MM.1S (cell line): Measurements from ENCODE around the gene PRRC1.

Experiments used
- DNase-seq: peaks from one replicate; pipeline ENCODE4 v3.0.0-alpha.2; 2015
- H2AFZ ChIP-seq: fragments of 300-600 bp; sonication (generic); 2 replicates; pipeline ENCODE4 v1.6.0; 2016; ENCODE audit warnings: antibody characterized with exemption, low read length
- H3F3A ChIP-seq: fragments of 300-600 bp; sonication (generic); 2 replicates; pipeline ENCODE4 v1.6.1; 2016; ENCODE audit warnings: mild to moderate bottlenecking, antibody characterized with exemption, low read length, moderate library complexity, mixed read lengths; ENCODE audit not compliant: insufficient read depth
- H3K27ac ChIP-seq: fragments of 300-600 bp; sonication (generic); 2 replicates; pipeline ENCODE4 v1.5.1; 2016; ENCODE audit warnings: mild to moderate bottlenecking, low read length
- H3K27me3 ChIP-seq: fragments of 300-600 bp; sonication (generic); replicated peaks from 2 replicates; pipeline ENCODE4 v1.6.0; 2016; ENCODE audit warnings: low read length; ENCODE audit not compliant: insufficient read depth
- H3K36me3 ChIP-seq: fragments of 300-600 bp; sonication (generic); replicated peaks from 2 replicates; pipeline ENCODE4 v1.6.1; 2016; ENCODE audit warnings: mild to moderate bottlenecking, low read length, mixed read lengths; ENCODE audit not compliant: insufficient read depth
- H3K4me1 ChIP-seq: fragments of 300-600 bp; sonication (generic); 2 replicates; pipeline ENCODE4 v1.6.1; 2016; ENCODE audit warnings: low read length, mixed read lengths
- H3K4me2 ChIP-seq: fragments of 300-600 bp; sonication (generic); 2 replicates; pipeline ENCODE4 v1.6.0; 2016; ENCODE audit warnings: low read depth, low read length
- H3K4me3 ChIP-seq: fragments of 300-600 bp; sonication (generic); 2 replicates; pipeline ENCODE4 v1.5.1; 2016; ENCODE audit warnings: low read length, mixed read lengths
- H3K79me2 ChIP-seq: fragments of 300-600 bp; sonication (generic); 2 replicates; pipeline ENCODE4 v1.6.1; 2016; ENCODE audit warnings: mixed run types, low read length, mixed read lengths
- H3K9ac ChIP-seq: fragments of 300-600 bp; sonication (generic); 2 replicates; pipeline ENCODE4 v1.6.1; 2016; ENCODE audit warnings: low read length, mixed read lengths
- H3K9me2 ChIP-seq: fragments of 300-600 bp; sonication (generic); replicated peaks from 2 replicates; pipeline ENCODE4 v1.6.1; 2016; ENCODE audit warnings: mild to moderate bottlenecking, low read length, mixed read lengths; ENCODE audit not compliant: insufficient read depth
- H3K9me3 ChIP-seq: fragments of 300-600 bp; sonication (generic); replicated peaks from 2 replicates; pipeline ENCODE4 v1.6.1; 2016; ENCODE audit warnings: mild to moderate bottlenecking, low read length, mixed read lengths; ENCODE audit not compliant: insufficient read depth
- H4K20me1 ChIP-seq: fragments of 300-600 bp; sonication (generic); 2 replicates; pipeline ENCODE4 v1.6.1; 2016; ENCODE audit warnings: mild to moderate bottlenecking, low read length, moderate library complexity, mixed read lengths; ENCODE audit not compliant: insufficient read depth
- CTCF ChIP-seq: fragments of 300-600 bp; sonication (generic); IDR thresholded peaks from 2 replicates; pipeline ENCODE4 v1.5.1; 2016; ENCODE audit warnings: antibody characterized with exemption, low read length, mixed read lengths
- EZH2 ChIP-seq: fragments of 300-600 bp; sonication (generic); optimal IDR thresholded peaks from 2 replicates; pipeline ENCODE3; 2017; ENCODE audit warnings: low read depth, mild to moderate bottlenecking, antibody characterized with exemption, low read length, mixed read lengths
- EZH2phosphoT487 ChIP-seq: fragments of 300-600 bp; sonication (generic); IDR thresholded peaks from 2 replicates; pipeline ENCODE4 v1.6.1; 2018; ENCODE audit warnings: antibody characterized with exemption, low read length

PRRC1 gene

DNA sequence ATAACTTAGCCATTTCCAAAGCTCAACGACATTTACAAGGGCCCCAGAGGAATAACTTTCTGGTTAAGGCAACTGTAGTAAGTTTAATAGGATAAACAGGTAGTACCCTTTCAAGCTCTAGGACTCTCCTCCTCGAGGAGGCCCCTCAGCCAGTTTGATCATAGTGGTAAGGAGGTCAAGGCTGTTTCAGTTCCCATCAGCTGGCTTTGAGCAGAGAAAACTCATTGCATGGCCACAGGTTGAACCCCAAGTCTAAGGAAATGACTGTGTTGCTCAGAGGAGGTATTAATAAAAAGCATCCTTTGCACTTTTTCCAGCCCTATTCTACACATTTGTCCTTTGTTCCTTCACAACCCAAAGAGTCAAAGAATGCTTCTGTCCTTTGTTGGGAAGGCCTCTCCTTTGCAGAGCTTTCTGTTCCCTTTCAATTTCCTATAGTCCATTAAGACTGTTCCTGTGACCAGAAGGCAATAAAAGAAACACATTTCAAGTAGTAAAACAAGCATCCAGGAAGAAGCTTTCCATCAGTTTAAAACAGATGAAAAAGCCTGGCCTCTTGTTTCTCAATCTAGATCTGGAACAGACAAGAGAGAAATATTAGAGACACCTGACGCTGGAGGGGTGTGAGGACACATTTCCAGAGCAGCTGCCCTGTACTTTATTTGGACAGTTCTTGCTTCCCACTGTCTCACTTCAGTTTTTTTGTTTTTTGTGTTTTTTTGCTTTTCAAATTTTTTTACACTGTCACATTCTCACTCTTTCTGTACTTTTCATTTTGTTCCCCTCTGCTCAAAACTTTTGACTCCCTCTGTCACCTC, 54.1 kb downstream of the PRRC1 start:
- H4K20me1 ChIP-seq = no peaks in the 10 kb centered on the region
- no peaks in the 10 kb centered on the region for H3K4me1 ChIP-seq
- H3K27ac ChIP-seq = no peak overlapping the region
- H3K79me2 ChIP-seq = no peaks in the 10 kb centered on the region
- no peaks in the 10 kb centered on the region for H3K27me3 ChIP-seq
- H2AFZ ChIP-seq = no peak overlapping the region
- no peaks in the 10 kb centered on the region for H3F3A ChIP-seq
- DNase-seq = no peak
- no peaks in the 10 kb centered on the region for H3K36me3 ChIP-seq
- no peaks in the 10 kb centered on the region for H3K9me2 ChIP-seq
- no peak overlapping the region for H3K4me2 ChIP-seq
- no peak overlapping the region for H3K4me3 ChIP-seq
- H3K9ac ChIP-seq = no peak overlapping the region
- H3K9me3 ChIP-seq = no peaks in the 10 kb centered on the region
- TF ChIP-seq EZH2 = no peak
- TF ChIP-seq EZH2phosphoT487 = no peak
- no peak for TF ChIP-seq CTCF

- no peaks in the 10 kb centered on the region for H3F3A ChIP-seq
- no peak for DNase-seq
- no peak overlapping the region for H2AFZ ChIP-seq
- no peak overlapping the region for H3K4me2 ChIP-seq
- H3K9ac ChIP-seq = no peak overlapping the region
- H3K4me3 ChIP-seq = no peak overlapping the region
- H3K27me3 ChIP-seq = no peaks in the 10 kb centered on the region
- no peaks in the 10 kb centered on the region for H3K9me3 ChIP-seq
- no peaks in the 10 kb centered on the region for H3K36me3 ChIP-seq
- TF ChIP-seq EZH2phosphoT487 (no peak), EZH2 (no peak), CTCF (no peak; the same call in 1 of the 2 replicates)
- H4K20me1 ChIP-seq = no peaks in the 10 kb centered on the region
- no peak overlapping the region for H3K27ac ChIP-seq
- H3K9me2 ChIP-seq = no peaks in the 10 kb centered on the region
- H3K4me1 ChIP-seq = no peaks in the 10 kb centered on the region
- no peaks in the 10 kb centered on the region for H3K79me2 ChIP-seq
Observed at GRCh38 chr5:127572930-127573329, 55.5 kb downstream of the PRRC1 start.

GRCh38 chr5:127574852-127575679, 57.6 kb downstream of the PRRC1 start:
- no peaks in the 10 kb centered on the region for H3K9me2 ChIP-seq
- no peak overlapping the region for H3K27ac ChIP-seq
- no peak overlapping the region for H3K4me3 ChIP-seq
- no peak overlapping the region for H2AFZ ChIP-seq
- H4K20me1 ChIP-seq = no peaks in the 10 kb centered on the region
- no peak overlapping the region for H3K9ac ChIP-seq
- H3K9me3 ChIP-seq = no peaks in the 10 kb centered on the region
- H3K79me2 ChIP-seq = no peaks in the 10 kb centered on the region
- H3K4me2 ChIP-seq = no peak overlapping the region
- DNase-seq = no peak
- TF ChIP-seq EZH2 = no peak
- TF ChIP-seq CTCF = no peak
- TF ChIP-seq EZH2phosphoT487 = no peak
- no peaks in the 10 kb centered on the region for H3K27me3 ChIP-seq
- H3K36me3 ChIP-seq = no peaks in the 10 kb centered on the region
- no peaks in the 10 kb centered on the region for H3K4me1 ChIP-seq
- H3F3A ChIP-seq = no peaks in the 10 kb centered on the region
